ENCODE measurements around the gene MB.

Gene MB

DNA sequence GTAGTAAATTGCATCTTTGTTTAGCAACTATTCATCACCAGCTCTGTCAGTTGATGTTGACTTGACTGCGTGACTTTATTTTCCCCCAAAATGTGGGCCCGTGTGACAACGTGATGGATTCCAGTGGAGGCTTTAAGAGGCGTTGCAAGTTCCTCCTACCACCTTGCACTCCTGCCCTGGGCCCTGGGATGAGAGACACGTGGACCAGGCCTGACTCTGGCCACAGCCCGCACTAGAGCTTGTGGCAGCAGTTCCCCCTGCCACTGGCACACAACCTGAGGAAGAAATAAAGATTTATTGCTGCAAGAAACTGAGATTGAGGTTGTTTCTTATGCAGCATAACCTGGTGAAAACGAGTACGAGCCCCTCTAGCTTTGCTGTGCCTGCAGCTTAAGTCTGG, 44.6 kb downstream of the MB start:
- DNase-seq (ENCODE audit: low read depth) = no peak

DNA sequence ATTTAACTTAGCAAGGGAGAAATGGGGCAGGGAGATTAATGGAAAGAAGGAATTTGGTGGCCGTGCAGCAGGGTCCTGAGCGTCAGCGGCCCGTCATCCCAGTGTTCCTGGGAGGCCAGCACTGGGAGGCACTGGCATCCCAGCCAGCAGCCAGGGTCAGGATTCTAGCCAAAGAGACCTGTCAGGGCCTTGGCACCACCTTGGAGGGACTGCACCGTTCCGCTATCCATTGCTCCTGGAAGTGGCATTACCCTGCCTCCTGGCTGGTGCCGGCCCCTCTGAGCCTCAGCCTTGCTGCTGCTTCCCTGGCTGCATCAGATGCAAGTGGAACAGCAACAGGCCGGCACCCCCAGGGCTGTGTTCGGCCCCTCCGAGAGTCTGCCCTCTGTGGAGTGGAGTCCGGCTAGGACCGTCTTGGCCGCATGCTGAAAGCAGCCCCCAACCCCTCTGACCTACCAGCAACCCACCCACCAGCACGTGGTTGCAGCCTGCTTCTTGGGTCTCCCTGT, 46.4 kb downstream of the MB start:
- DNase-seq (ENCODE audit: low read depth) = no peak

- no peak for DNase-seq (ENCODE audit: low read depth)
Measured at GRCh38 chr22:35569916-35570315, 47.2 kb downstream of the MB start.

- no peak for DNase-seq (ENCODE audit: low read depth)
Measured at GRCh38 chr22:35568751-35569739, 48.1 kb downstream of the MB start.

DNA sequence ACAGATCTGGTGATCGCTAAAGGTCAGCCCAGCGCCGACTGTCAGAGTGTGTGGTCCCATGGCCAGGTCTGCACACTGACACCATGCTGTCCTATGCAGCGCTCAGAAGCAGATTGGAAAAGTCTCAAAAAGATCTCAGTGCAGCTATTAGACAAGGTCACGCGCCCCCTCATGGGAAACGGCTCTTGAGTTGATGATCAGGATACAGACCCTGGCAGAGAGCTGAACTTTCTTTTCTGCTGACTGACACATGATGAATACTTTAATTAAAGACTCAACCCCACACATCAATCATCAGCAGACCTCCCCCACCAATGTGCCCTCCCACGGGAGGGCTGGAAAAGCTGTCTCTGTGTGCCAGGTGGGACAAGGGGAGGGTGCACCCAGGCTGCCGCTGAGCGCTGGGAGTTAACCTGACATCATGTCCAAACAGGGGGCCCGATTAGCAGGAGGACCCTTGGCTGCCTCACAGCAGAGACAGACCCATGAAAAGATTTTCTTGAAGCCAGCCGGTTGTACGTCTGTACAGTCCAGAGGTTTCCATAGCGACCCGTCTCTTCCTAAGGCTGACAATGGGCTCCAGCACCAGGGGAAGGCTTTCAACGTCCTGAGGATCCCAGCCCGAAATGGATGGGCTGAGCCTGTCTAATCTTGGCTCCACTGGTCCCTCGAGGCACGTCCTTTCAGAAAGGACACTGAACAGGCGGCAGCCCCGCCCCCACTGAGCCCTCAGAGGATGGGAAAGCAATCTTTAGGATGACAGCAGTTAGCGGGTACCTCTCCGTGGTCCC, 49.6 kb downstream of the MB start:
- no peak for DNase-seq (ENCODE audit: low read depth)

- DNase-seq (ENCODE audit: low read depth) = no peak
Measured at GRCh38 chr22:35564975-35565867, 51.9 kb downstream of the MB start.

GRCh38 chr22:35563211-35563610, 53.9 kb downstream of the MB start:
- DNase-seq (ENCODE audit: low read depth) = no peak

DNA sequence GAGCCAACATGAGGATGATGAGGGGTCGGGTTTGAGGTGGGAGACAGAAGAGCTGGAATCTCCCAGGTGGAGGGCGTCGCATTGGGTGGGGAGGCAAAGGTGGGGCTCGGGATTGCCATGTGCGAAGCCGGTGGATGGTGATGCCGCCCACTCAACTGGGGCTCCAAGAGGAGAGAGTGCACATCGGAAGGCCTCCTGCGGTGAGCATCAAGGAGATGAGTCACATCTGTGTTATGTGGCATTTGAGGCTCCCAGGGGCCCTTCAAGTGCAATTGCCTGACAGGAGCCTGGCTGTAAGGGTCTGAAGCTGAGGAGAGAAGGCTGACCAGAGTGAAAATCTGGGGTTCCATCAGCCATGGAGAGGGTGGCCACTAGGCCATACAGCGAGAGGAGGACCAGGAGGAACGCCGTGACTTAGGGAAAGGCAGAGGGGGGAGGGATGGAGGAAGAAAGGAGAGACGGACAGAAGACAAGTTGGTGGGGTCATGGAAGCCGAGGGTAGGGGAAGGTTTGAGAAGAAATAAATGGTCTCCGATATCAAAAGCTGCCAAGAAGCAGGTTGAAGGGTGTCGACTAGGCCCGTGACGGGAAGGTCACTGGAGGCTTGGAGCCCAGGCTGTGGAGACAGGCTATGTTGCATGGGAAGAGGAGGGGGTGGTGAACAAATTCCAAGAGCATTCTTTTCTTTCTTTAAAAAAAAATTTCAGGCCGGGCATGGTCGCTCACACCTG, 55.2 kb downstream of the MB start:
- no peak for DNase-seq (ENCODE audit: low read depth)

- DNase-seq (ENCODE audit: low read depth) = no peak
Measured at GRCh38 chr22:35560824-35561223, 56.3 kb downstream of the MB start.

GRCh38 chr22:35560366-35560765, 56.8 kb downstream of the MB start:
- no peak for DNase-seq (ENCODE audit: low read depth)

- DNase-seq (ENCODE audit: low read depth) = no peak
Measured at GRCh38 chr22:35559354-35560005, 57.6 kb downstream of the MB start.

DNA sequence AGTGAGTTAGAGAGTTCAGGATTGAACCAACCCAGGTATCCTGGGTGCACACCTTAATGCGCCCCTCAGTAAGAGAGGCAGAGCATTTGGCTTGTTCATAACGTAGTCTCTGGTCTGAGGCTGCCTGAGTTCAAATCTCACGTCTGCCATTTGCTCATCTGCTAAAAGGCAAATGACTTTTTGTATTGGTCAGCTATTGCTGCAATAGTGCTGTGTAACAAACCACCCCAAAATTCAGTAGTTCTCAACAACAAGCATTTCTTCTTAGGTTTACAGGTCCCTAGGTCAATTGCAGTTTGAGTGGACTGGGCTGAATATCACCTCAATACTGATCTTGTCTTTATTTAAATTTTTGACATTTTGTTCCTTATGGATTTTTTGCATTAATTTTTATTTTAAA, 58.4 kb downstream of the MB start:
- DNase-seq (ENCODE audit: low read depth) = no peak

DNA sequence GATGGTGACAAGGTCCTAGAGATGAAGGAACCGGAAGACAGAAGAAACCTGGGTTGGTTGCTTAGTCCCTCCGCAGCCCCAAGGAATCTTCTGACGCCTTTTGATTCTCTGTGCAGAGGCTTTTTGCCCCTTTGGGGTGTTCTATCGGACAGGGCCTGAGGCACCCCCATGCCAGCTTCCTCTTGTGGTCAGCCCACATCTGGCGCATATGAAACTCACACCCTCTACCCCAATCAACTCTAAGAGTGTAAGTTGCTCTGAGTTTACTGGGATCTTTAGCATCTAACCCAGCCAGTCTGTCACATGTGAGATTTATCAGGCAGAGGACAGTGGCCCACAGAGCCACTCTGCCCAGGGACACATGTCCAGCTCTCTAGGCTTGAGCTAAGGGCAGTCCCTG, 59.1 kb downstream of the MB start:
- no peak for DNase-seq (ENCODE audit: low read depth)
